Activated naive CD4-positive, alpha-beta T cell treated with anti-CD3 and anti-CD28 coated beads, Interleukin-2, amount 50 U/mL, for 16 hours (primary cell): ENCODE measurements around the gene BRINP3.

ENCODE experiments used
- DNase-seq: peaks from one replicate; pipeline ENCODE4 v3.0.0-alpha.2; 2020

Gene BRINP3

DNA sequence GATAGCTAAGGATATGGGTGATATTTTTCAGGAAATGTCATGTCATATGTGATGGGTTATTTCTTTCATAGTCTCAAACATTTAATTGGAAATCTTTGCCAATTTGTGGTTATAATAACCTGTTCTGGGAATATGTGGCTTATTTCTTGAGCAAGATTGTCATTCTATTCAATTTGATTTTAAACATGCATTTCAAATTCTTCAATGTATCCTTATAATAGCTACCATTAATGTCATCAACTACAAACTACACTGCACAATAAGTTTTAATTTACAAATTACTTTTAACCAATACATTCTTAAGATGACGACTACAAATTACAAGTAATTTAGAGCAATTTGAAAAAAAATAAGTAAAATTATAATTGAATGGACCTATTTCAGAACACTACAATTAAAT lies 164.9 kb downstream of the BRINP3 start:
- DNase-seq: no peak

GRCh38 chr1:190303501-190303900 lies 174.2 kb downstream of the BRINP3 start:
- DNase-seq: no peak

DNA sequence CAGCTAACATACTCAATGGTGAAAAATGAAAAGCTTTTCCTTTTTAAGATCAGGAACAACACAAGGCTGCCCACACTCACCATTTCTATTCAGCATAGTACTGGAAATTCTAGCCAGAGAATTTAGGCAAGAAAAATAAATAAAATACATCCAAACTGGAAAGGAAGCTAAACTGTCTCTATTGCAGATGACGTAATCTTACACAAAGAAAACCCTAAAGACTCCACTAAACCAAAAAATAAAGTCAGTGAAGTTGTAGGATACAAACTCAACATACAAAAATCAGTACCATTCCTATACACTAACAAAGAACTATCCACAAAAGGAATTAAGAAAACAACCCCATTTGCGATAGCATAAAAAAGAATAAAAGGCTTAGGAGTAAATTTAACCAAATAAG lies 181.2 kb downstream of the BRINP3 start:
- no peak for DNase-seq

- DNase-seq: no peak
Measured at GRCh38 chr1:190289897-190290296, 187.8 kb downstream of the BRINP3 start.

DNA sequence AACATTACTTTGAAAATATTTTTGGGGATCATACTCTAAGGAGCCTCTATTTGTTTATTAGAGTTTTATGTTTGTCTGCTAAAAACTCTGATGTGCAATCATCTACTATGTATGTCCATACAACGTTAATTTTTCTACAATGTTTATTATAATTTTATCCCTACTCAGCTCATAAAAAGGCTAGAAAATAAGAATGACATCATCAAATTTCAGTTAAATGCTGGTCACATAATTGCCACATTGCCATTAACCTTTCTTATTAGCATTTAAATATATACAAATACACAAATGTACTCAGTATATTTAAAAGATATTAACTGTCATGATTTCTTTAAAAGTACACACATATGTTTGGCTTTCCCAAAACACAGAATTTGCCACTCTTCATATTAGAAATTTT lies 191.6 kb downstream of the BRINP3 start:
- DNase-seq: no peak

DNA sequence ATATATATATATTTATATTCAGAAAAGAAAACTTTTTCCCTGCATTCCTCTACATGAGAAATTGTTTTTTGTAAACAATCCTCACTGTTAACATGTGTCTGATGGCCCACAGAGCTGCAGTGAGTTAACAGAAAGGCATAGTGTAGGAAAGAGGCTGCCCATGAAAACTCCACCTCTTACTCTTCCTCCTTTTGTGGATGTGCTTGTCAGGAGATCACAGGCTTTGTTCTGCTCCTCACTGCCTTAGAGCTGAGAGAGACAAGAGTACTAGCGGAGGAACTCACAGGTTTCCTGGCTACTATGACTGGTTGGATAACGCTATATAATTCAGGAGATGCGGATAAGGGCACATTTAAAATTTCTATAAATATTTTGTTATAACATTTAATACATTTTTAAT lies 200.6 kb downstream of the BRINP3 start:
- DNase-seq: no peak

- no peak for DNase-seq
Measured at GRCh38 chr1:190274721-190275120, 202.9 kb downstream of the BRINP3 start.

DNA sequence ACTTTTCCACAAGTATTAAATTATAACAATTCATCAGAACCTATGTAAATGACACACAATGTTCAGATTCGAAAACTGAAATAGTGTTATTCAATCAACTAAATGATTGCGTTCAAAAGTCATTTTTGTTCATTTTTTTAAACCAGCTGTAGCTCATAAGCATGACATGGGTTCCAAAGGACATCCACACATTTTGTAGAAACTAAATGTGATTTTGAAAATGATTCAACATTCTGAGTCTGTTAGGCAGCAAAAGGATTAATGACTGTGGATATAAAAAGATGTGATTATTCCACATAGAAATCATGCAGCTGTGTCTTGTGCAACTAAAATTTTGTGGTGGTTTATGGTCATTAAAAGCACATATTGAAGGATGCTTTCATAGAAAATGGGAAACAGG lies 204.5 kb downstream of the BRINP3 start:
- DNase-seq: no peak

GRCh38 chr1:190262538-190262937 lies 215.1 kb downstream of the BRINP3 start:
- DNase-seq: no peak

GRCh38 chr1:190259424-190259823 lies 218.2 kb downstream of the BRINP3 start:
- DNase-seq: no peak

GRCh38 chr1:190258003-190258402 lies 219.7 kb downstream of the BRINP3 start:
- DNase-seq: no peak

DNA sequence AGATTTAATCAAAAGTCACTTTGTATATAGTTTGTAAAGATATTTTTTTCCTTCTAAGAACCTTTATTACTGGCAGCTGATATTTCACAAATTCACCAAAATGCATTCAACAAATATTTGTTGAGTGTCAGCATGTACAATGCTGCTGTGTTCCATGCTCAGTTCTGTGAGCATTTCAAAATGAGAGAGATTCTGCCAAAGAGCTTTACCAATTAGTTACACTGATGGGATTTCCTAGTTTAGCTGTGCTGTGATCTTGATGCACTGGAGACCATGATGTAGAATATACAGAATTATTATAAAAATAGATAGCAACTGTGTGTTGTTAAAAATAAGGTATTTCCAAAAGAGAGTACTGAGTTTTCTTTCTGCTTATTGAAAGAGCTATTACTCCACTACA lies 225.6 kb downstream of the BRINP3 start:
- no peak for DNase-seq

GRCh38 chr1:190250368-190250767 lies 227.3 kb downstream of the BRINP3 start:
- no peak for DNase-seq

- no peak for DNase-seq
Measured at GRCh38 chr1:190244406-190244805, 233.3 kb downstream of the BRINP3 start.

DNA sequence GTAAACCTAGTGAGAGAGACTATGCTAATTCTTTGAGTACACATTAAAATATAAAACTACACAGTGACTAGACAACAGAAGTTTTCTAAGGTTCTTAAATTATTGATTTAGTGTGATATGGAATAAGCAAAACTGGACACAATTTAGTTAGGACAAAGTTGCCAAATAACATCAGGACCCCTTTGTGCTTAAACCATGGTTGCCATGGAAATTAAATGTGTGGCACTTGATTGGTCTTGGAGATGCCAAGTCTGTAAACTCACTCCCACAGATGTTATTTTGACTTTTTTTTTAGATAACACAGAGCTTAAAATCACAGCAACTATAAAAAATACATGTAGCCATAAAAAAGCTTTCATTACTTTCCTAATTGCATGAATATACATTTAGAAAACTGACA lies 234.6 kb downstream of the BRINP3 start:
- DNase-seq: no peak

GRCh38 chr1:190226006-190226405 lies 251.7 kb downstream of the BRINP3 start:
- DNase-seq: no peak

GRCh38 chr1:190212450-190212849 lies 265.2 kb downstream of the BRINP3 start:
- DNase-seq: no peak

GRCh38 chr1:190207733-190208132 lies 269.9 kb downstream of the BRINP3 start:
- no peak for DNase-seq

DNA sequence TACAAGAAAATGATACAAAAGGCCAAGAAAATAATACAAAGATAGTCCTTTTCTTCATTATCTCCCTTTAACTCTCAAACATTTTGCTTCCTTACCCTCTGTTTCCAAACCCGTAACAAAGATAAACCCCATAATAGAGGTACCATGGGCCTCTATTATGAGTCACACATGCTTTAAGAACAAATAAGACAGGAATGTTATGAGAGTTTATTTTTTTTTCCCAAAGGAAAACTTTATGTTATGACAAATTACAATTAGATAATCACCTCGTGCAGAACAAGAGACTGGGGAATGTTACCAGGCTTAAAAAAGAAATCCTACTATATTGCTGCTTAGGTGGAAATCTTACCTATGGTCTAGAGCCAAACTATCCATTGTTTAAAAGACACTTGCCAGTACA lies 272.0 kb downstream of the BRINP3 start:
- no peak for DNase-seq

GRCh38 chr1:190196020-190196419 lies 281.6 kb downstream of the BRINP3 start:
- DNase-seq: no peak

DNA sequence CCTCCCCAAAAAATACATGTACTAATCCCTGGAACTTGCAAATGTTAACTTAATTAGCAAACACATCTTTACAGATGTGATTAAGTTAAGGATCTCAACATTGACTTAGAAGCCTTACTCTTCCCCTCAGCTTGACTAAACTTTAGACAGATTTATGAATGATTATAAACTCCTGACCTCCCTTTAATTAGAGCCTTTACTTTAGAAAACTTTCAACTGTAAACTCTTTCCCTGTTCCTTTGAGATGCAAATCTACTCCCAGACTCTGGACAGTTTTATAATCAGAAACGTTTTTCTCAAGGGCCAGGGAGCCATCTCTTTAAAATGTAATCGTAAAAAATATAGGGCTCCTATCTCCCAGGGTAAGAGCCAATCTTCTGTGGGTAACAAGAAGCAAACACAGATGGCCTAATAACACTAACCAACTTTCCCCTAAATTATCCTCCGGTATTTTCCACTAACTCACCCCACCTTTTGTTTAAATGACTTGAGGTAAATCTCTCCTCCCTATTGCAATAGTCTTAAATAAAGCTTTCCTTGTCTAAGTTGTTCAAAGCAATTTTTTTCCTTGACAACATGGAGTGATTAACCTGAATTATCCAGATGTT lies 284.1 kb downstream of the BRINP3 start:
- no peak for DNase-seq

DNA sequence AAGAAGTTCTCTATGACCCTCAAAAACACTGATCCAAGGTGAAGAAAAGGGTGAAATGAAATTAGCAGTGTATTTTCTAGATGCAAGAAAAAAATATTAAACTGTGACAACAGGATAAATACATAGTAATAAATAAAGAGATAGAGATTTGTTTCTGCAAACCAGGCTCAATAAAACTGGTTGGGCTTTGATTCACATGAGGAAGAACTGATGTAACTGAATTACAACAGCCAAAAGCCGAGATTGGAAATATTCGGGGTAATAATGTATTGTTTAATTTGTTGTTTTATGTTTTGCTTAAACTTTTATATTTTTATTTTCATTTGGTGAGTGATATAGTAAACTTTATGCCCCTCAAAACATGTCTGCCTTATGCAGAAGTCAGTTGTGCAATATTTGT lies 285.0 kb downstream of the BRINP3 start:
- no peak for DNase-seq

- no peak for DNase-seq
Measured at GRCh38 chr1:190183588-190183987, 294.1 kb downstream of the BRINP3 start.

- DNase-seq: no peak
Measured at GRCh38 chr1:190179817-190180216, 297.8 kb downstream of the BRINP3 start.

GRCh38 chr1:190178827-190179226 lies 298.8 kb downstream of the BRINP3 start:
- DNase-seq: no peak

GRCh38 chr1:190177555-190177954 lies 300.1 kb downstream of the BRINP3 start:
- no peak for DNase-seq
